Mucosa of stomach (tissue), 1 donor: ENCODE results near the gene EAF1.
"Not testable (repeated sequence)": the region's sequence is repeated elsewhere in the genome, so short reads cannot be mapped to it uniquely, and the experiment has no call there.

Source experiments
- H3K27me3 ChIP-seq: one replicate; pipeline ENCODE4 v1.7.0; 2013; ENCODE audit warnings: mild to moderate bottlenecking, low read length; ENCODE audit not compliant: control insufficient read depth, insufficient read depth
- H3K36me3 ChIP-seq: one replicate; pipeline ENCODE4 v1.7.0; 2013; ENCODE audit warnings: low read length; ENCODE audit not compliant: control insufficient read depth, insufficient read depth
- H3K4me1 ChIP-seq: one replicate; pipeline ENCODE4 v1.7.0; 2013; ENCODE audit warnings: mild to moderate bottlenecking, low read length; ENCODE audit not compliant: control insufficient read depth, insufficient read depth
- H3K4me3 ChIP-seq: one replicate; pipeline ENCODE4 v1.7.0; 2013; ENCODE audit warnings: low read length
- H3K9ac ChIP-seq: one replicate; pipeline ENCODE4 v1.7.0; 2013; ENCODE audit warnings: mild to moderate bottlenecking, low read length, moderate library complexity
- H3K9me3 ChIP-seq: one replicate; pipeline ENCODE4 v1.7.0; 2013; ENCODE audit warnings: mild to moderate bottlenecking, low read length, moderate library complexity; ENCODE audit not compliant: control insufficient read depth
- donor health status: Pancreatic carcinoma.

The EAF1 gene

DNA sequence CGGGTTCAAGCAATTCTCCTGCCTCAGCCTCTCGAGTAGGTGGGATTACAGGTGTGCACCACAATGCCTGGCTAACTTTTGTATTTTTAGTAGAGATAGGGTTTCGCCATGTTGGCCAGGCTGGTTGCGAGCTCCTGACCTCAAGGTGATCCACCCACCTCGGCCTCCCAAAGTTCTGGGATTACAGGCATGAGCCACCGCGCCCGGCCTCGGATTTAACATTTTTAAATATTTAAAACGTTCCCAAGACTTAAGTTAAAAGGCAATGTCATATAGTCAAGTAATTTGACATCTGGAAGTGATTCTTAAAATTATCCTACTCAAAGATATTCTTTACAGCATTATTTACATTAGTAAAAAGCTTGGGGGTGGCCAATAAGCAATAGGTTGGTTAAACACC is 29.5 kb downstream of the EAF1 start:
- H3K4me1 ChIP-seq, H3K4me3 ChIP-seq, H3K9me3 ChIP-seq, H3K27me3 ChIP-seq, H3K9ac ChIP-seq, H3K36me3 ChIP-seq: not testable (repeated sequence)

- H3K9ac ChIP-seq: no peak overlapping the region
- H3K4me1 ChIP-seq: no peaks in the 10 kb centered on the region
- no peaks in the 10 kb centered on the region for H3K36me3 ChIP-seq
- no peaks in the 10 kb centered on the region for H3K9me3 ChIP-seq
- H3K27me3 ChIP-seq: no peaks in the 10 kb centered on the region
- no peak overlapping the region for H3K4me3 ChIP-seq
Observed at GRCh38 chr3:15458212-15458780, 30.9 kb downstream of the EAF1 start.

- H3K36me3 ChIP-seq: no peaks in the 10 kb centered on the region
- no peaks in the 10 kb centered on the region for H3K9me3 ChIP-seq
- no peak overlapping the region for H3K9ac ChIP-seq
Observed at GRCh38 chr3:15460891-15461531, 33.6 kb downstream of the EAF1 start.

GRCh38 chr3:15462451-15462850 is 35.1 kb downstream of the EAF1 start:
- no peaks in the 10 kb centered on the region for H3K9me3 ChIP-seq
- no peaks in the 10 kb centered on the region for H3K27me3 ChIP-seq
- H3K36me3 ChIP-seq: no peaks in the 10 kb centered on the region
- H3K9ac ChIP-seq: no peak overlapping the region
- H3K4me1 ChIP-seq: no peaks in the 10 kb centered on the region
- no peak overlapping the region for H3K4me3 ChIP-seq

More at GRCh38 chr3:15460891-15461531, 33.6 kb downstream of the EAF1 start:
- Histone ChIP-seq H3K4me1 (no peaks in the 10 kb centered on the region), H3K27me3 (no peaks in the 10 kb centered on the region), H3K4me3 (no peak overlapping the region)

DNA sequence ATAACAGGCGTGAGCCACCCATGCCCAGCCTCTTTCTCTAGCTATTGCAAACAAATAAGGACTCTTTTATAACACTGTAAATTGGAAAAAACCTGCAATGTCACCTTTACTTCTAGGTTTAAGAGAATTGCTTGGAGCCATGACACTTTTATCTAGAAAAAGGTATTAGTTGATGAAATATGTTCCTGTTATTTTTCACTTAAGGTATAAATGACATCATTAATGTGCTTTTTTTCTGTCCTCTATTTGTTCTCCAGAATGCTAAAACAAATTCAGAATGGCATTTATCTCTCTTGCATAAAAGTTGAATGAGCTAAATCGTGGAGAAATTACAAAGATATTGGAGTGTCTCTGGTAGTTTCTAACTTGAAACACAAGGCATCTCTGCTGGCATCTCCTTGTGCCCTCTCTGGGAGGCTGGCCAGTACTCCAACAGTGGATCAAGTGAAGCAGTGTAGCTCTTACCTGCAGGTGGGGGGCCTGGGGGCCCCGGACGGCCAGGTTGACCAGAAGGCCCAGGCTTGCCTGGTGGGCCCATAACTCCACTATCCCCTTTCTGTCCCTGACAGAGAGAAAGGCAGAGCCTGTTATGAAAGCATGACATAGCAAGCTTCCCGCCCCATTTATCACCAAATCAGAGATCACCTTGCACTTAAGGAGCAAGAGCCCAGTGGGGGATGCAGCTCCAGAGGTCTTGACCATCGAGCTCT is 38.6 kb downstream of the EAF1 start:
- Histone ChIP-seq H3K9ac (no peak overlapping the region), H3K4me1 (no peaks in the 10 kb centered on the region), H3K9me3 (no peaks in the 10 kb centered on the region), H3K27me3 (no peaks in the 10 kb centered on the region), H3K4me3 (no peak overlapping the region), H3K36me3 (no peaks in the 10 kb centered on the region)

DNA sequence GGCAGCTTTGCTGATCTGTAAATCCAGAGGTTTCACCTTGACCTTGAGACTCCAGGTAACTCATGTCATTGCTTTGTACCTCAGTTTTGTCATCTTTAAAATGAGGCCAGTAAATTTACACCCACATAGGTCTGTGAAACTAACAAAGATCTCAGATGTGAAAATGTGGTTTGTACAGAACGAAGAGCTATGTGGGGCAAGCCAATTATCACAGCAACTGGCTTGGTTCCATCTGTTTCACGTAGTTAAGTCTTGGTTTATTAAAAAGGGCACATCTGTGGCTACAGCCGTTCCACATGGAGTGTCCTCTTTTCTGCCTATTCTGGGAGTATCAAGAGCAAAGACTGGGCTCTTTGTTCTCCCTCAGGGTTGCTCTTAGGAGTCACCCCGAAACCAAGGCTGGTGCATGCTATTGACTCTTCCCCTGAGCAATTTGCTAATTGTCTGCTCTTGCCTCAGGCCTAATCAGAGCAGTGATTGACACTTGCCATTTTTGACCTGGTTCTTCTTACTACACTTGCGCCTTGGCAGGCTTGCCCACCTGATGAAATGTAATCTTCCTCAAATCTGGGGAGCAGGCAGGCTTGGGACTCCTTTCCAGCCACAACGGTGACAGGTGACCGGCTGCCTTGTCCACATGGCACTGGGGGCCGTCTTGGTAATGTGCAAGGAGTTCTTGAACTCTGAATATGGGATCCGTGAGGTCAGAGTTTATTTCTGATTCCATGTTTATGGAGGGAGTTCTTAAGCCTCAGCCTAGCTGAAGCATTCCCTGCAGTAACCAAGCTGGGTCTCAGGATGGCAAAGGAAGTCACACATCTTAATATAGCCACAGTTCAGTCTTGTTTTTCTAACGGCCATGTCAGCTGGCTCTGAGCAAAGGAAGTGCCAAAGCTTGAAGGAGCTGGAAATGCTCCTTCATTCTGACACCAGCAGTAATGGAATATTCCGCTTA is 40.1 kb downstream of the EAF1 start:
- Histone ChIP-seq H3K4me1 (no peaks in the 10 kb centered on the region), H3K27me3 (no peaks in the 10 kb centered on the region), H3K36me3 (no peaks in the 10 kb centered on the region), H3K9me3 (no peaks in the 10 kb centered on the region), H3K9ac (no peak overlapping the region), H3K4me3 (no peak overlapping the region)

GRCh38 chr3:15470261-15470660 is 42.9 kb downstream of the EAF1 start:
- Histone ChIP-seq H3K4me3 (no peak overlapping the region), H3K9ac (no peak overlapping the region), H3K36me3 (no peaks in the 10 kb centered on the region), H3K4me1 (no peaks in the 10 kb centered on the region), H3K9me3 (no peaks in the 10 kb centered on the region), H3K27me3 (no peaks in the 10 kb centered on the region)

DNA sequence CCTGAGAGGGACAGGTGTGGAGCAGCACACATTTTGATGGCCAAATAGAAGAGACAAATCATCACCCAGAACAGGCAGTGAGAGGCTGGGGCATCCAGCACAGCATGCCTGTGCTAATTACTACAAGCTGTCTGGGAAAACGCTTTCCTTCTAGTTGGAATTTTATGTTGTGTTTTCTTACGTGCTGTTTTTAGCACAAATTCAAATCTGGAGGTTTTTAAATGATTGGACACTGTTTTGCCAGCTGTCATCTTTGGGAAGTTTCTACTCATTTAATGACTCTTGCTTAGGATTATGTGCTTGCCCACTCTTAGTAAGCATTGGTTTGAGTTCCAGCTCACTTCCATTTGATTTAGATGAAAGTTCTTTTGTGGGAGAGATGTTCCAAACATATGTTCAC is 43.5 kb downstream of the EAF1 start:
- Histone ChIP-seq H3K36me3 (no peaks in the 10 kb centered on the region), H3K9ac (no peak overlapping the region), H3K4me3 (no peak overlapping the region), H3K9me3 (no peaks in the 10 kb centered on the region), H3K27me3 (no peaks in the 10 kb centered on the region), H3K4me1 (no peaks in the 10 kb centered on the region)

DNA sequence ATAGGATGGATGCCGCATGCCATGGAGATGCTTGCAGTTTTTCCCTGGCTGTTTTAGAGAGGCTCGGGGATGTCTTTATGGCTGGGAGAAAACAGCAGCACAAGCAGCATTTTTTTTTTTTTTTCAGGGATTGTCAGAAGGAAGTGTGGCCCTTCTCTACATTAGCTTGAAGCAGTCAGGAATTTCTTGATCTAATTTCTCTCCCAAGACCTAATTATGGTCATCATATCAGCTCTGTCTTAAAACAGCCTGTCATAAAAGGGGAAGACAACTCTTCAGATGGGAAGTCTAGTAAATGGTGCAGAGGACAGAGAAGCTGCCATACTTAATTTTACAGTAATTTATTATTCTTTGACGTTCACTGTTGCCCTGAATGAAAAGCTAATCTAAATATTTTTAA is 44.5 kb downstream of the EAF1 start:
- Histone ChIP-seq H3K4me3 (no peak overlapping the region), H3K9ac (no peak overlapping the region), H3K4me1 (no peaks in the 10 kb centered on the region), H3K36me3 (no peaks in the 10 kb centered on the region), H3K9me3 (no peaks in the 10 kb centered on the region), H3K27me3 (no peaks in the 10 kb centered on the region)

DNA sequence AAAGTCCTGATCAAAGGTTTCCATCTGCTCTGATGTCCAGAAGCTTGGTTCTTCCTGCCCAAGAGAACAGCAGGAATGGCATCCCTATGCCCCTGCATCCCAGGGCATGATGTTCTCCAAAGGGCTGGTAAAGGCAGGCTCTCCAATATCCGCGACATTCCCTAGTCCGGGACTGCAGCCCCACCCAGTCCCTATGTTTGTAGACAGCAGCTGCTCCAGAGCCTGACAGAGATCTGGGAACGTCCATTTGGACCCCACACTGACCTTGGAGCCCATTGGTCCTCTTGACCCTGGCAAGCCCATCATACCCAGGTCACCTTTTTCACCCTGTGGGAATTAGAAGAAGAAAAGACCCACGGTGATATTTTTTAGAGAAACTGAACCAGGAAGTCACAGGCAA is 47.8 kb downstream of the EAF1 start:
- H3K9me3 ChIP-seq: no peaks in the 10 kb centered on the region
- H3K27me3 ChIP-seq: no peaks in the 10 kb centered on the region
- H3K36me3 ChIP-seq: no peaks in the 10 kb centered on the region
- no peak overlapping the region for H3K4me3 ChIP-seq
- no peak overlapping the region for H3K9ac ChIP-seq
- H3K4me1 ChIP-seq: no peaks in the 10 kb centered on the region

GRCh38 chr3:15476378-15476777 is 49.0 kb downstream of the EAF1 start:
- H3K4me1 ChIP-seq: no peaks in the 10 kb centered on the region
- no peak overlapping the region for H3K9ac ChIP-seq
- H3K4me3 ChIP-seq: no peak overlapping the region
- no peaks in the 10 kb centered on the region for H3K27me3 ChIP-seq
- no peaks in the 10 kb centered on the region for H3K9me3 ChIP-seq
- no peaks in the 10 kb centered on the region for H3K36me3 ChIP-seq
